HepG2 (cell line): ENCODE data around the gene SHANK2. TPM values are rescaled to one million over a fixed set of nuclear protein-coding genes. Genes with fewer than 3 reads are reported as not detected.

Experiments
- ATAC-seq: fragments of 200-7000 bp; cut with Tn5 transposase; 3 replicates; pipeline ENCODE4 v1.9.1; 2020; ENCODE audit warnings: mild to moderate bottlenecking, moderate library complexity
- BruUV-seq: library from RNA; stranded (reverse); fragments of 400-500 nt; replicated peaks from 2 replicates; lab custom pipeline; 2021; lab: Mats Ljungman, UMichigan
- CTCF ChIA-PET: fragments of 300-600 bp; formaldehyde crosslinking; extraction: SDS; loops from one replicate; lab custom pipeline; 2021; ENCODE audit warnings: low total read pairs, inconsistent platforms, low intra/inter-chr PET ratio; lab: Yijun Ruan, JAX
- POLR2A ChIA-PET: fragments of 350-600 bp; sonication (Branson Sonifier 250); formaldehyde crosslinking; loops from one replicate; lab custom pipeline; 2020; ENCODE audit warnings: antibody characterized with exemption, inconsistent platforms; lab: Yijun Ruan, JAX
- DNase-seq: peaks from one replicate; pipeline ENCODE4 v3.0.0-alpha.2; 2015; ENCODE audit warnings: low spot score
- FAIRE-seq: peaks from 3 replicates; lab custom pipeline; 2011; peaks lifted over from hg19 to GRCh38; lab: Jason Lieb, UNC
- H2AFZ ChIP-seq: one replicate; pipeline ENCODE4 v1.6.1; 2011; ENCODE audit warnings: low read length, inconsistent platforms
- H3K27ac ChIP-seq: fragments of 300-600 bp; 3 replicates; pipeline ENCODE4 v1.8.0; 2011; ENCODE audit warnings: mixed run types, mild to moderate bottlenecking, mixed read lengths, low read length, inconsistent platforms; ENCODE audit not compliant: insufficient read depth; ENCODE audit errors: extremely low read length
- H3K27me3 ChIP-seq, 2 experiments: fragments of 200-600 bp in 1 of 2; 2 replicates in 1 of 2; 3 replicates in 1 of 2; pipeline versions ENCODE4 v1.6.0 to v1.8.0; 2011; ENCODE audit warnings: low read length in 2 of 2, mild to moderate bottlenecking in 2 of 2, moderate library complexity in 2 of 2, inconsistent platforms in 1 of 2; ENCODE audit not compliant: insufficient read depth in 2 of 2, control insufficient read depth in 1 of 2
- H3K36me3 ChIP-seq, 2 experiments: fragments of 200-600 bp in 1 of 2; replicated peaks in 1 of 2; 2 replicates in 1 of 2; 3 replicates in 1 of 2; pipeline versions ENCODE4 v1.5.1 to v1.8.0; 2011; ENCODE audit warnings: low read length in 2 of 2, inconsistent platforms in 1 of 2; ENCODE audit not compliant: insufficient read depth in 2 of 2, control insufficient read depth in 1 of 2
- H3K4me1 ChIP-seq: 2 replicates; pipeline ENCODE4 v1.5.1; 2012; ENCODE audit warnings: low read length, inconsistent platforms; ENCODE audit not compliant: insufficient read depth
- H3K4me2 ChIP-seq: 2 replicates; pipeline ENCODE4 v1.6.0; 2011; ENCODE audit warnings: low read depth, low read length, inconsistent platforms
- H3K4me3 ChIP-seq, 3 experiments: fragments of 200-600 bp in 1 of 3; sonication (generic), shearing (Covaris generic) in 1 of 3; replicated peaks in 1 of 3; 2 replicates each; pipeline ENCODE4 v1.5.1; 2011 to 2016; ENCODE audit warnings: low read length in 3 of 3, inconsistent platforms in 2 of 3, low read depth in 2 of 3, mild to moderate bottlenecking in 2 of 3, control low read depth in 1 of 3, mixed read lengths in 1 of 3; ENCODE audit not compliant: insufficient read depth in 1 of 3
- H3K79me2 ChIP-seq: one replicate; pipeline ENCODE4 v1.6.1; 2011; ENCODE audit warnings: low read length, inconsistent platforms; ENCODE audit not compliant: insufficient read depth
- H3K9ac ChIP-seq: 2 replicates; pipeline ENCODE4 v1.6.0; 2011; ENCODE audit warnings: mild to moderate bottlenecking, low read depth, low read length, inconsistent platforms; ENCODE audit not compliant: insufficient read depth
- H3K9me3 ChIP-seq: 2 replicates; pipeline ENCODE4 v1.5.1; 2012; ENCODE audit warnings: mild to moderate bottlenecking, low read length
- H4K20me1 ChIP-seq: 2 replicates; pipeline ENCODE4 v1.6.0; 2011; ENCODE audit warnings: inconsistent platforms, mild to moderate bottlenecking, low read length, moderate library complexity; ENCODE audit not compliant: insufficient read depth
- ELF4 ChIP-seq: sonication (generic); formaldehyde crosslinking; IDR thresholded peaks from 2 replicates; pipeline ENCODE4 v1.5.0; 2020; ENCODE audit warnings: missing genetic modification reagents, mild to moderate bottlenecking, moderate library complexity, borderline replicate concordance
- LRRFIP1 ChIP-seq: sonication (generic); formaldehyde crosslinking; conservative IDR thresholded peaks from 2 replicates; pipeline ENCODE4 v1.4.0; 2020; ENCODE audit warnings: missing genetic modification reagents
- MXI1 ChIP-seq: IDR thresholded peaks from 3 replicates; pipeline ENCODE4 v1.6.1; 2012; ENCODE audit warnings: low read depth, low read length, inconsistent platforms, borderline replicate concordance
- REST ChIP-seq, 2 experiments: IDR thresholded peaks; 2 replicates each; pipeline ENCODE4 v1.6.1; 2011 to 2012; ENCODE audit warnings: low read length in 2 of 2, borderline replicate concordance in 1 of 2, low read depth in 1 of 2, mild to moderate bottlenecking in 1 of 2, moderate library complexity in 1 of 2
- SP2 ChIP-seq: sonication (generic); formaldehyde crosslinking; IDR thresholded peaks from 2 replicates; pipeline ENCODE4 v1.5.1; 2020; ENCODE audit warnings: mild to moderate bottlenecking, missing genetic modification reagents
- STAT5B ChIP-seq: sonication (generic); formaldehyde crosslinking; IDR thresholded peaks from 2 replicates; pipeline ENCODE4 v1.4.0; 2020; ENCODE audit warnings: missing genetic modification reagents
- ZEB1 ChIP-seq: IDR thresholded peaks from 2 replicates; pipeline ENCODE4 v1.6.1; 2012; ENCODE audit warnings: mild to moderate bottlenecking, low read depth, inconsistent platforms; ENCODE audit not compliant: insufficient replicate concordance
- ZNF296 ChIP-seq: sonication (generic); formaldehyde crosslinking; conservative IDR thresholded peaks from 2 replicates; pipeline ENCODE4 v1.5.0; 2020; ENCODE audit warnings: mild to moderate bottlenecking, missing genetic modification reagents
- ZNF468 ChIP-seq: sonication (generic); formaldehyde crosslinking; IDR thresholded peaks from 2 replicates; pipeline ENCODE4 v1.8.0; 2022; ENCODE audit warnings: mild to moderate bottlenecking, moderate library complexity, missing genetic modification reagents
- ZNF7 ChIP-seq: IDR thresholded peaks from 2 replicates; pipeline ENCODE4 v1.6.1; 2016; ENCODE audit warnings: missing biosample characterization, missing genetic modification reagents
- WGBS: methylation state at CpG from one replicate; pipeline ENCODE4 v1.1.6; 2017; ENCODE audit warnings: low lambda C conversion rate; 5-methylcytosine and 5-hydroxymethylcytosine counted together
- in situ Hi-C: cut with HindIII; loops from 2 replicates; pipeline ENCODE4 v1.10.0; 2017; ENCODE audit warnings: low pct_unique_long_range_greater_than_20kb; ENCODE audit not compliant: extremely low pct_ligation_motif_present
- intact Hi-C: fragments of 100-400 bp; cut with micrococcal nuclease; formaldehyde crosslinking; loops from one replicate; pipeline ENCODE4 v1.10.0; 2022; ENCODE audit not compliant: unreplicated experiment
- polyA plus RNA-seq, 8 experiments: library from polyadenylated mRNA; depleted of rRNA in 3 of 8; stranded (reverse) in 7 of 8; unstranded in 1 of 8; fragments of >200 nt; fragmentation: Illumina TruSeq in 4 of 8; extraction: Trizol in 4 of 8; gene quantifications; 2 replicates each; pipeline versions ENCODE4 v1.2.1 to v1.2.3, GENCODE V29; 2011 to 2016; ENCODE audit warnings: low read depth in 4 of 8, missing spikeins in 1 of 8, mixed read lengths in 1 of 8; ENCODE audit not compliant: insufficient read depth in 1 of 8
- total RNA-seq, 5 experiments: library from RNA; depleted of rRNA; stranded (reverse); fragments of >200 nt; fragmentation: Illumina TruSeq; extraction: Trizol; gene quantifications; 2 replicates each; pipeline ENCODE4 v1.2.3, GENCODE V29; 2016; ENCODE audit warnings: low read depth in 1 of 5
- TF ChIP-seq, protein P1 (sequence below): IDR thresholded peaks from 2 replicates; pipeline ENCODE4 v1.6.1; 2016; ENCODE audit warnings: missing compliant biosample characterization, missing genetic modification reagents, borderline replicate concordance
- TF ChIP-seq, protein P2 (sequence below): sonication (generic); formaldehyde crosslinking; IDR thresholded peaks from 2 replicates; pipeline ENCODE4 v1.9.0; 2021; ENCODE audit warnings: missing genetic modification reagents, mild to moderate bottlenecking, borderline replicate concordance
- TF ChIP-seq, protein P3 (sequence below): IDR thresholded peaks from 2 replicates; pipeline ENCODE4 v1.6.1; 2012; ENCODE audit warnings: low read depth, low read length, improper control_type of control experiment

The SHANK2 gene
- total and polyA plus RNA-seq, 2 of the 13 experiments (the other 11 are each of a cell fraction or from before 2014, with no cell fraction given): 10.2 to 13.0 TPM

DNA sequence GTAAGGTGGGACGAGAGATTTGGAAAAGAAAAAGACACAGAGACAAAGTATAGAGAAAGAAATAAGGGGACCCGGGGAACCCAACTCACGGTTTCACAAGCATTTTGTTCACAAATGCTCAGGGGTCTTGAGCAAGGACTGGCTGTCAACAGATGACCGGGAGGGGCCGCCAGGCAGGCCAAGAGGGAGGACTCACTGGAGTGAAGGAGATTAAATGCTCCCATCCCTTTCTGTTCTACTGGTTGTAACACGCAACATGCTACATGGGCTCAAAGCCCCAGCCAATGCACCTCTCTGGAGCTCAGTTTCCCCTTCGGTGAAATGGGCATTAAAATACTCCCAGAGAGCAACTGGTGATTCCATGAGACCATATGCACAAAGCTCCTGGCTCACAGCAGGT lies 13.4 kb downstream of the SHANK2 start:
- Histone ChIP-seq H3K27ac (no peak overlapping the region), H3K9ac (no peak overlapping the region), H3K4me2 (no peak overlapping the region), H3K4me1 (peaks cover 49% of the 10 kb centered on the region), H3K36me3 (peaks cover 22 to 58% of the 10 kb centered on the region in 2 experiments), H2AFZ (no peak overlapping the region), H3K4me3 (no peak overlapping the region), H3K9me3 (no peaks in the 10 kb centered on the region), H3K27me3 (no peaks in the 10 kb centered on the region), H4K20me1 (peaks cover 8% of the 10 kb centered on the region; the same call in 1 of the 2 replicates), H3K79me2 (peaks cover 90% of the 10 kb centered on the region)
- 97% methylated on average over 7 of the region's 7 CpGs for WGBS
- no TSS peak for BruUV-seq
- intact Hi-C loops (no loop called here), in situ Hi-C loops (no loop called here)
- FAIRE-seq (no peak), ATAC-seq (no peak), DNase-seq (no peak)
- ChIA-PET CTCF (no interaction called here), POLR2A (interaction anchor here (0.9 to 4.5 kb wide), 2 partner anchors 9 to 14 kb away, joined by 4 to 55 read pairs; partner anchors contain the start of gene SHANK2)
- no peak for TF ChIP-seq ZEB1
- TF ChIP-seq REST (IDR thresholded peaks at IDR 0.05; ENCODE audit: borderline replicate concordance in 1 of 2, low read depth in 1 of 2, low read length in 2 of 2): no peak
- no peak for TF ChIP-seq ELF4
- TF ChIP-seq ZNF296: no peak
- no peak for TF ChIP-seq LRRFIP1 (CRISPR knock-in tag)
- TF ChIP-seq STAT5B (CRISPR knock-in tag): no peak
- no peak for TF ChIP-seq SP2 (CRISPR knock-in tag)
- TF ChIP-seq, protein P1, sequence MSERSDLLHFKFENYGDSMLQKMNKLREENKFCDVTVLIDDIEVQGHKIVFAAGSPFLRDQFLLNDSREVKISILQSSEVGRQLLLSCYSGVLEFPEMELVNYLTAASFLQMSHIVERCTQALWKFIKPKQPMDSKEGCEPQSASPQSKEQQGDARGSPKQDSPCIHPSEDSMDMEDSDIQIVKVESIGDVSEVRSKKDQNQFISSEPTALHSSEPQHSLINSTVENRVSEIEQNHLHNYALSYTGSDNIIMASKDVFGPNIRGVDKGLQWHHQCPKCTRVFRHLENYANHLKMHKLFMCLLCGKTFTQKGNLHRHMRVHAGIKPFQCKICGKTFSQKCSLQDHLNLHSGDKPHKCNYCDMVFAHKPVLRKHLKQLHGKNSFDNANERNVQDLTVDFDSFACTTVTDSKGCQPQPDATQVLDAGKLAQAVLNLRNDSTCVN: no peak
- TF ChIP-seq, protein P2, sequence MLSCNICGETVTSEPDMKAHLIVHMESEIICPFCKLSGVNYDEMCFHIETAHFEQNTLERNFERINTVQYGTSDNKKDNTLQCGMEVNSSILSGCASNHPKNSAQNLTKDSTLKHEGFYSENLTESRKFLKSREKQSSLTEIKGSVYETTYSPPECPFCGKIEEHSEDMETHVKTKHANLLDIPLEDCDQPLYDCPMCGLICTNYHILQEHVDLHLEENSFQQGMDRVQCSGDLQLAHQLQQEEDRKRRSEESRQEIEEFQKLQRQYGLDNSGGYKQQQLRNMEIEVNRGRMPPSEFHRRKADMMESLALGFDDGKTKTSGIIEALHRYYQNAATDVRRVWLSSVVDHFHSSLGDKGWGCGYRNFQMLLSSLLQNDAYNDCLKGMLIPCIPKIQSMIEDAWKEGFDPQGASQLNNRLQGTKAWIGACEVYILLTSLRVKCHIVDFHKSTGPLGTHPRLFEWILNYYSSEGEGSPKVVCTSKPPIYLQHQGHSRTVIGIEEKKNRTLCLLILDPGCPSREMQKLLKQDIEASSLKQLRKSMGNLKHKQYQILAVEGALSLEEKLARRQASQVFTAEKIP (CRISPR knock-in tag): no peak
- TF ChIP-seq ZNF468 (CRISPR knock-in tag): no peak
- no peak for TF ChIP-seq ZNF7 (CRISPR knock-in tag)
- no peak for TF ChIP-seq MXI1
- TF ChIP-seq, protein P3, sequence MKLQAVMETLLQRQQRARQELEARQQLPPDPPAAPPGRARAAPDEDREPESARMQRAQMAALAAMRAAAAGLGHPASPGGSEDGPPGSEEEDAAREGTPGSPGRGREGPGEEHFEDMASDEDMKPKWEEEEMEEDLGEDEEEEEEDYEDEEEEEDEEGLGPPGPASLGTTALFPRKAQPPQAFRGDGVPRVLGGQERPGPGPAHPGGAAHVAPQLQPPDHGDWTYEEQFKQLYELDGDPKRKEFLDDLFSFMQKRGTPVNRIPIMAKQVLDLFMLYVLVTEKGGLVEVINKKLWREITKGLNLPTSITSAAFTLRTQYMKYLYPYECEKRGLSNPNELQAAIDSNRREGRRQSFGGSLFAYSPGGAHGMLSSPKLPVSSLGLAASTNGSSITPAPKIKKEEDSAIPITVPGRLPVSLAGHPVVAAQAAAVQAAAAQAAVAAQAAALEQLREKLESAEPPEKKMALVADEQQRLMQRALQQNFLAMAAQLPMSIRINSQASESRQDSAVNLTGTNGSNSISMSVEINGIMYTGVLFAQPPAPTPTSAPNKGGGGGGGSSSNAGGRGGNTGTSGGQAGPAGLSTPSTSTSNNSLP: no peak
